HepG2 (cell line): ENCODE measurements around the gene SLBP. TPM values are rescaled to one million over a fixed set of nuclear protein-coding genes. Genes with fewer than 3 reads are reported as not detected.

Source experiments
- ATAD3A ChIP-seq: sonication (generic); formaldehyde crosslinking; IDR thresholded peaks from 2 replicates; pipeline ENCODE4 v1.4.0; 2020; ENCODE audit warnings: missing genetic modification reagents
- CEBPZ ChIP-seq: IDR thresholded peaks from 2 replicates; pipeline ENCODE4 v1.6.1; 2012; ENCODE audit warnings: low read length, improper control_type of control experiment
- GATAD1 ChIP-seq: IDR thresholded peaks from 2 replicates; pipeline ENCODE4 v1.6.1; 2016; ENCODE audit warnings: missing genetic modification reagents, missing compliant biosample characterization
- HIVEP1 ChIP-seq: sonication (generic); formaldehyde crosslinking; IDR thresholded peaks from 2 replicates; pipeline ENCODE4 v1.4.0; 2020; ENCODE audit warnings: mild to moderate bottlenecking, missing genetic modification reagents
- HOXA9 ChIP-seq: sonication (generic); formaldehyde crosslinking; IDR thresholded peaks from 2 replicates; pipeline ENCODE4 v1.8.1; 2022; ENCODE audit warnings: missing genetic modification reagents, mild to moderate bottlenecking, moderate library complexity, borderline replicate concordance
- KDM2A ChIP-seq: sonication (generic); formaldehyde crosslinking; IDR thresholded peaks from 2 replicates; pipeline ENCODE4 v1.4.0; 2020; ENCODE audit warnings: low read depth, missing genetic modification reagents, borderline replicate concordance
- KDM5B ChIP-seq: sonication (generic); formaldehyde crosslinking; IDR thresholded peaks from 2 replicates; pipeline ENCODE4 v1.4.0; 2020; ENCODE audit warnings: missing genetic modification reagents, mild to moderate bottlenecking, borderline replicate concordance
- MAZ ChIP-seq, 2 experiments: sonication (generic) in 1 of 2; formaldehyde crosslinking in 1 of 2; IDR thresholded peaks; 2 replicates each; pipeline versions ENCODE4 v1.5.0 to v1.6.1; 2012 to 2020; ENCODE audit warnings: low read depth in 2 of 2, mild to moderate bottlenecking in 2 of 2, borderline replicate concordance in 1 of 2, improper control_type of control experiment in 1 of 2, low read length in 1 of 2, missing genetic modification reagents in 1 of 2, moderate library complexity in 1 of 2
- NFKBIZ ChIP-seq: IDR thresholded peaks from 2 replicates; pipeline ENCODE4 v1.6.1; 2018; ENCODE audit warnings: missing genetic modification reagents, missing compliant biosample characterization
- PATZ1 ChIP-seq: sonication (generic); formaldehyde crosslinking; IDR thresholded peaks from 2 replicates; pipeline ENCODE4 v1.4.0; 2020; ENCODE audit warnings: missing genetic modification reagents
- PHB2 ChIP-seq: fragments of 450-650 bp; IDR thresholded peaks from 2 replicates; pipeline ENCODE4 v1.6.1; 2018; ENCODE audit not compliant: partially characterized antibody
- RBM22 ChIP-seq: fragments of 200-400 bp; formaldehyde crosslinking; optimal IDR thresholded peaks from 2 replicates; pipeline ENCODE3; 2017; ENCODE audit warnings: mild to moderate bottlenecking, low read length, moderate library complexity
- RFXAP ChIP-seq: sonication (generic); formaldehyde crosslinking; IDR thresholded peaks from 2 replicates; pipeline ENCODE4 v1.4.0; 2020; ENCODE audit warnings: missing genetic modification reagents, borderline replicate concordance
- SALL1 ChIP-seq: sonication (generic); formaldehyde crosslinking; IDR thresholded peaks from 2 replicates; pipeline ENCODE4 v1.8.0; 2022; ENCODE audit warnings: mild to moderate bottlenecking, missing genetic modification reagents
- SMAD3 ChIP-seq: sonication (generic); formaldehyde crosslinking; IDR thresholded peaks from 2 replicates; pipeline ENCODE4 v1.4.0; 2020; ENCODE audit warnings: missing genetic modification reagents
- SRF ChIP-seq: IDR thresholded peaks from 2 replicates; pipeline ENCODE4 v1.6.1; 2011; ENCODE audit warnings: mild to moderate bottlenecking, low read depth, low read length, moderate library complexity
- ZFYVE20 ChIP-seq: sonication (generic); formaldehyde crosslinking; IDR thresholded peaks from 2 replicates; pipeline ENCODE4 v1.8.0; 2023; ENCODE audit warnings: low read depth, mild to moderate bottlenecking, moderate library complexity, missing genetic modification reagents, borderline replicate concordance
- ZNF235 ChIP-seq: sonication (generic); formaldehyde crosslinking; IDR thresholded peaks from 2 replicates; pipeline ENCODE4 v1.8.1; 2023; ENCODE audit warnings: mild to moderate bottlenecking, missing genetic modification reagents, borderline replicate concordance
- ZNF274 ChIP-seq: sonication (generic); formaldehyde crosslinking; IDR thresholded peaks from 2 replicates; pipeline ENCODE4 v1.5.1; 2020; ENCODE audit warnings: mild to moderate bottlenecking, missing genetic modification reagents
- ZNF337 ChIP-seq: sonication (generic); formaldehyde crosslinking; IDR thresholded peaks from 2 replicates; pipeline ENCODE4 v1.5.1; 2020; ENCODE audit warnings: missing genetic modification reagents, low read depth, mild to moderate bottlenecking, borderline replicate concordance
- ZNF563 ChIP-seq: sonication (generic); formaldehyde crosslinking; IDR thresholded peaks from 2 replicates; pipeline ENCODE4 v1.8.0; 2022; ENCODE audit warnings: mild to moderate bottlenecking, moderate library complexity, missing genetic modification reagents
- ZNF607 ChIP-seq: sonication (generic); formaldehyde crosslinking; IDR thresholded peaks from 2 replicates; pipeline ENCODE4 v1.5.1; 2020; ENCODE audit warnings: missing genetic modification reagents, mild to moderate bottlenecking, borderline replicate concordance
- ZNF781 ChIP-seq: sonication (generic); formaldehyde crosslinking; IDR thresholded peaks from 2 replicates; pipeline ENCODE4 v1.5.1; 2020; ENCODE audit warnings: borderline replicate concordance, mild to moderate bottlenecking, missing genetic modification reagents; ENCODE audit errors: not compliant biosample characterization
- polyA plus RNA-seq, 8 experiments: library from polyadenylated mRNA; depleted of rRNA in 3 of 8; stranded (reverse) in 7 of 8; unstranded in 1 of 8; fragments of >200 nt; fragmentation: Illumina TruSeq in 4 of 8; extraction: Trizol in 4 of 8; gene quantifications; 2 replicates each; pipeline versions ENCODE4 v1.2.1 to v1.2.3, GENCODE V29; 2011 to 2016; ENCODE audit warnings: low read depth in 4 of 8, missing spikeins in 1 of 8, mixed read lengths in 1 of 8; ENCODE audit not compliant: insufficient read depth in 1 of 8
- total RNA-seq, 5 experiments: library from RNA; depleted of rRNA; stranded (reverse); fragments of >200 nt; fragmentation: Illumina TruSeq; extraction: Trizol; gene quantifications; 2 replicates each; pipeline ENCODE4 v1.2.3, GENCODE V29; 2016; ENCODE audit warnings: low read depth in 1 of 5
- TF ChIP-seq, protein P1 (sequence below): sonication (generic); formaldehyde crosslinking; IDR thresholded peaks from 2 replicates; pipeline ENCODE4 v1.9.0; 2021; ENCODE audit warnings: missing genetic modification reagents, borderline replicate concordance

The SLBP gene
- total and polyA plus RNA-seq, 2 of the 13 experiments (the other 11 are each of a cell fraction or from before 2014, with no cell fraction given), result 43.9 to 104 TPM

DNA sequence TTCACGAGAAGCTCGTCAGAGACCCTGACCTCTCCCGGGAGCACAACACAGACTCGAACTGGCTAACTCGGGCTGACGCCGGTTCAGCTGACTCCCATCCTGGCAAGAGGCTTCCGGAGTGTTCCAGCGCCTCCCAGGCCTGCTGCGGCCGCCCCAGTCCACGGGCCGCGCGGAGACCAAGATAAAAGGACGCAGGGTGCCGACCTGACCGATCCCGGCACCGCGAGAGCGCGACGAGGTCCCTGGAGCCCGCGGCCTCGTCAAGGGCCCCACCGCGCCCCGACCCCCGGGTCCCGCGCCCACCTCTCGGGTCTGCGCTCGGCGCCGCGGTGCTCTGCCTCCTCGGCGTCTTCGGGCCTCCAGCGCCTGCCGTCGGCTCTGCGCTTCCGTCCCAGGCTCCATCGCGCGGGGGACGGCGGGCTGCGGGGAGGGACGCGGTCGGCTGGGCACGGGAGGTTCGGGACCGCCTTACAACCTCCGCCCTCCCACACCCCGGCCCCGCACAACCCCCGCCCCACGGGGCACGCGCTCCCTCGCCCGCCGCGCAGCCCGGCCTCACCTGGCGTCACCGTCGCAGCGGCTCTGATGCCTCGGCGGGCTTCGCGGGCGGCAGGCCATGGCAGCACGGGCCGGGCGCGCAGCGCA lies 426 bp downstream of the SLBP start (continued):
- TF ChIP-seq, protein P1, sequence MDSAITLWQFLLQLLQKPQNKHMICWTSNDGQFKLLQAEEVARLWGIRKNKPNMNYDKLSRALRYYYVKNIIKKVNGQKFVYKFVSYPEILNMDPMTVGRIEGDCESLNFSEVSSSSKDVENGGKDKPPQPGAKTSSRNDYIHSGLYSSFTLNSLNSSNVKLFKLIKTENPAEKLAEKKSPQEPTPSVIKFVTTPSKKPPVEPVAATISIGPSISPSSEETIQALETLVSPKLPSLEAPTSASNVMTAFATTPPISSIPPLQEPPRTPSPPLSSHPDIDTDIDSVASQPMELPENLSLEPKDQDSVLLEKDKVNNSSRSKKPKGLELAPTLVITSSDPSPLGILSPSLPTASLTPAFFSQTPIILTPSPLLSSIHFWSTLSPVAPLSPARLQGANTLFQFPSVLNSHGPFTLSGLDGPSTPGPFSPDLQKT (CRISPR knock-in tag), result no peak
- TF ChIP-seq HOXA9 (no peak), ZNF274 (CRISPR knock-in tag) (no peak), MAZ (IDR thresholded peaks at IDR 0.05; ENCODE audit: borderline replicate concordance, low read depth, low read length) (no peak), MAZ (CRISPR knock-in tag; IDR thresholded peaks at IDR 0.05; ENCODE audit: low read depth) (no peak), PHB2 (no peak), ZFYVE20 (CRISPR knock-in tag) (peak; percentile 57; the same call in 1 of the 2 replicates), SMAD3 (CRISPR knock-in tag) (no peak), ZNF607 (CRISPR knock-in tag) (peak; percentile 67; the same call in 1 of the 2 replicates), RBM22 (no peak), RFXAP (CRISPR knock-in tag) (no peak), ZNF781 (CRISPR knock-in tag) (no peak), KDM2A (CRISPR knock-in tag) (peak; percentile 61), KDM5B (0 out of 2 replicates have a peak, but pooled peaks have one; percentile 53), GATAD1 (CRISPR knock-in tag) (no peak), CEBPZ (no peak), ZNF235 (CRISPR knock-in tag) (0 out of 2 replicates have a peak, but pooled peaks have one; percentile 2), NFKBIZ (CRISPR knock-in tag) (no peak), HIVEP1 (CRISPR knock-in tag) (0 out of 2 replicates have a peak, but pooled peaks have one; percentile 30), PATZ1 (CRISPR knock-in tag) (no peak), ZNF563 (CRISPR knock-in tag) (no peak), SALL1 (no peak; the same call in 1 of the 2 replicates), ATAD3A (CRISPR knock-in tag) (no peak), SRF (no peak), ZNF337 (CRISPR knock-in tag) (no peak)
